ENCODE data around the gene GNA15. TPM values are rescaled to one million over a fixed set of nuclear protein-coding genes. Genes with fewer than 3 reads are reported as not detected.

GNA15 gene
- total and polyA plus RNA-seq, 12 donors: 0.61 to 16.3 (median 6.8) TPM

GRCh38 chr19:3145909-3146676 is 10.3 kb downstream of the GNA15 start:
- peak in 3 of 7 donors; percentile 42 to 66 (median 51) for DNase-seq
- Histone ChIP-seq H3K4me1 (replicated peaks in 1 of 2) (peaks cover 0 to 15% of the 10 kb centered on the region in 2 donors), H3K4me3 (no peak overlapping the region), H3K27me3 (no peaks in the 10 kb centered on the region), H3K36me3 (replicated peaks in 1 of 2) (no peaks in the 10 kb centered on the region), H3K9me3 (replicated peaks in 1 of 3) (no peaks in the 10 kb centered on the region), H3K27ac (peak overlapping the region in 1 of 5 donors; percentile 63)
- no peak for TF ChIP-seq POLR2A (IDR thresholded peaks at IDR 0.05)
- no peak for TF ChIP-seq CTCF (IDR thresholded peaks at IDR 0.05)
- intact Hi-C loops (cut with DNase I): no loop called here
- 57 to 68% (median 64%) methylated on average over 16 to 20 of the region's 20 CpGs for WGBS, 4 donors

GRCh38 chr19:3146677-3147100 is 10.9 kb downstream of the GNA15 start:
- TF ChIP-seq POLR2A (IDR thresholded peaks at IDR 0.05) (no peak), CTCF (IDR thresholded peaks at IDR 0.05) (peak; percentile 37 to 68 (median 58))
- H3K9me3 ChIP-seq (replicated peaks in 1 of 3): no peaks in the 10 kb centered on the region
- peak in 1 of 7 donors; percentile 34 for DNase-seq
- no peaks in the 10 kb centered on the region for H3K36me3 ChIP-seq (replicated peaks in 1 of 2)
- H3K27me3 ChIP-seq: no peaks in the 10 kb centered on the region
- no peak overlapping the region for H3K4me3 ChIP-seq
- intact Hi-C loops (cut with DNase I): no loop called here
- 50 to 61% (median 53%) methylated on average over 5 of the region's 5 CpGs for WGBS, 4 donors
- peaks cover 0 to 10% of the 10 kb centered on the region in 2 donors for H3K4me1 ChIP-seq (replicated peaks in 1 of 2)
- H3K27ac ChIP-seq: no peak overlapping the region

GRCh38 chr19:3148503-3148902 is 12.7 kb downstream of the GNA15 start:
- Histone ChIP-seq H3K27me3 (no peaks in the 10 kb centered on the region), H3K4me3 (no peak overlapping the region), H3K27ac (no peak overlapping the region), H3K4me1 (replicated peaks in 1 of 2) (no peaks in the 10 kb centered on the region), H3K36me3 (replicated peaks in 1 of 2) (no peaks in the 10 kb centered on the region), H3K9me3 (replicated peaks in 1 of 3) (no peaks in the 10 kb centered on the region)
- no peak for TF ChIP-seq POLR2A (IDR thresholded peaks at IDR 0.05)
- WGBS, 4 donors: 83 to 93% (median 86%) methylated on average over 9 to 20 of the region's 20 CpGs
- intact Hi-C loops (cut with DNase I): no loop called here
- DNase-seq: no peak

- no peaks in the 10 kb centered on the region for H3K27me3 ChIP-seq
- intact Hi-C loops (cut with DNase I): no loop called here
- no peaks in the 10 kb centered on the region for H3K9me3 ChIP-seq (replicated peaks in 1 of 3)
- 72 to 86% (median 83%) methylated on average over 6 of the region's 6 CpGs for WGBS, 4 donors
- H3K27ac ChIP-seq: no peak overlapping the region
- H3K36me3 ChIP-seq (replicated peaks in 1 of 2): no peaks in the 10 kb centered on the region
- DNase-seq: no peak
- TF ChIP-seq POLR2A (IDR thresholded peaks at IDR 0.05) (no peak), CTCF (IDR thresholded peaks at IDR 0.05) (no peak)
- H3K4me3 ChIP-seq: no peak overlapping the region
- H3K4me1 ChIP-seq (replicated peaks in 1 of 2): no peaks in the 10 kb centered on the region
Observed at GRCh38 chr19:3149089-3149488, 13.3 kb downstream of the GNA15 start.

All from adrenal gland (tissue), 12 donors.